Naive B cell (primary cell): ENCODE measurements around the gene OPRD1. TPM values are rescaled to one million over a fixed set of nuclear protein-coding genes. Genes with fewer than 3 reads are reported as not detected.
A peak's percentile ranks its signal among the peaks of the same experiment; 100 is the strongest.

ENCODE experiments used
- ATAC-seq, 2 donors: fragments of 150-1000 bp; cut with Tn5 transposase; 2 replicates each; pipeline ENCODE4 v1.10.0; 2021; ENCODE audit warnings: low read depth in 2 of 2, mild to moderate bottlenecking in 2 of 2, moderate library complexity in 2 of 2
- DNase-seq: peaks from one replicate; pipeline ENCODE4 v3.0.0; 2022
- H3K27ac Mint-ChIP-seq, 6 donors: one replicate each; pipeline ENCODE4 v1.8.0; 2020 to 2022; ENCODE audit warnings: mild to moderate bottlenecking in 6 of 6, mixed read lengths in 6 of 6, moderate library complexity in 5 of 6, inconsistent platforms in 2 of 6
- H3K27me3 Mint-ChIP-seq, 3 donors: one replicate each; pipeline ENCODE4 v1.8.0; 2021 to 2022; ENCODE audit warnings: mixed read lengths in 3 of 3, mild to moderate bottlenecking in 1 of 3
- H3K36me3 Mint-ChIP-seq, 2 donors: one replicate each; pipeline ENCODE4 v1.8.0; 2020 to 2022; ENCODE audit warnings: mixed read lengths in 2 of 2, inconsistent platforms in 1 of 2, mild to moderate bottlenecking in 1 of 2
- H3K4me1 Mint-ChIP-seq, 3 donors: one replicate each; pipeline ENCODE4 v1.8.0; 2020 to 2022; ENCODE audit warnings: mixed read lengths in 3 of 3, inconsistent platforms in 1 of 3, mild to moderate bottlenecking in 1 of 3, moderate library complexity in 1 of 3
- H3K4me3 Mint-ChIP-seq, 8 donors: one replicate each; pipeline ENCODE4 v1.8.0; 2020 to 2022; ENCODE audit warnings: mild to moderate bottlenecking in 8 of 8, mixed read lengths in 8 of 8, moderate library complexity in 8 of 8, inconsistent platforms in 2 of 8
- H3K9me3 Mint-ChIP-seq, 7 donors: one replicate each; pipeline ENCODE4 v1.8.0; 2020 to 2022; ENCODE audit warnings: mixed read lengths in 7 of 7, mild to moderate bottlenecking in 5 of 7, inconsistent platforms in 2 of 7, moderate library complexity in 1 of 7
- polyA plus RNA-seq, 6 donors: library from polyadenylated mRNA; unstranded; fragments of 300-500 nt; fragmentation: Illumina TruSeq; gene quantifications; one replicate each; pipeline ENCODE4 v1.2.3, GENCODE V29; 2021; ENCODE audit warnings: low read depth in 6 of 6

The OPRD1 gene
- polyA plus RNA-seq, 6 donors from 2014 or later, result 0.03 to 0.07 (median 0.05) TPM; not detected in 1

DNA sequence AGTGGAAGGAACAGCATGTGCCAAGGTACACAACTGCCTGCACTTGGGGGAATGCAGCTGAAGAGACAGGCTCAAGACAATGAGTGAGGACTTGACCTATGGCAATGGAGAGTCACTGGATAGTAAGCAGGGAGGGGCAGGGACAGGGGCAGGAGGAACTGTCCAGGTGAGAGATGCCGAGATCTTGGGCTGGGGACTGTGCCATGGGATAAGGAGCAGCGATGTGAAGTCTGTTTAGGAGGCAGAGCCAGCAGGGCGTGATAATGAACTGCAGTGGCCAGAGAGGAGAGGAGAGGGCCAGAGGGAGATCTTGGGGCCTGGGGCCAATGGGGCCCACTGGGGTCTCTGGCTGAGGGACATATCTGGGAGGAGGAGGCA lies 84.6 kb downstream of the OPRD1 start:
- Mint-ChIP-seq H3K27me3 (no peaks in the 10 kb centered on the region), H3K36me3 (peaks cover 0 to 8% of the 10 kb centered on the region in 2 donors), H3K4me1 (peaks cover 32 to 45% (median 37%) of the 10 kb centered on the region in 3 donors), H3K27ac (peak overlapping the region in 4 of 6 donors; percentile 50 to 70 (median 59)), H3K4me3 (peak overlapping the region in 1 of 8 donors; percentile 8), H3K9me3 (no peaks in the 10 kb centered on the region)
- no peak for ATAC-seq
- DNase-seq, result no peak

DNA sequence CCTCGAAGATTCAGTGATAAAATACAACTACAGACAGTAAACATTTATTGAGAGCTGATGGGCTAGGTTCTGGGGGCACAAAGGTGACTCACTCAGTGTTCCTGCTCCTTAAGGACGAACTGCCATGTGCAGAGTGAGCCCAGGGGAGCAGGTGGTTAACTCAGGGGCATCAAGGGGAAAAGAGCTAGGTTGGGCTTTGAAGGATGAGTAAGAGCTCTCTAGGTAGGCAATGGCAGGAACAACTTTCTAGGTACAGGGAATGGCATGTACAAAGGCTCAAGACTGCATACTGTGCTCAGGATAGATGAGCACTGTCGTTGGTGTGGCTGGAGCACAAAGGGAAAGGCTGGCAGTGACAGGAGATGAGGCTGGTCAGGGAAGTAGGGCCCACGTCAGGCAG lies 85.8 kb downstream of the OPRD1 start:
- Mint-ChIP-seq H3K4me3 (peak overlapping the region in 1 of 8 donors; percentile 57), H3K36me3 (peaks cover 0 to 8% of the 10 kb centered on the region in 2 donors), H3K4me1 (peaks cover 36 to 42% (median 37%) of the 10 kb centered on the region in 3 donors), H3K27ac (peak overlapping the region in 5 of 6 donors; percentile 32 to 81 (median 60)), H3K27me3 (no peaks in the 10 kb centered on the region), H3K9me3 (no peaks in the 10 kb centered on the region)
- no peak for DNase-seq
- ATAC-seq, result no peak

DNA sequence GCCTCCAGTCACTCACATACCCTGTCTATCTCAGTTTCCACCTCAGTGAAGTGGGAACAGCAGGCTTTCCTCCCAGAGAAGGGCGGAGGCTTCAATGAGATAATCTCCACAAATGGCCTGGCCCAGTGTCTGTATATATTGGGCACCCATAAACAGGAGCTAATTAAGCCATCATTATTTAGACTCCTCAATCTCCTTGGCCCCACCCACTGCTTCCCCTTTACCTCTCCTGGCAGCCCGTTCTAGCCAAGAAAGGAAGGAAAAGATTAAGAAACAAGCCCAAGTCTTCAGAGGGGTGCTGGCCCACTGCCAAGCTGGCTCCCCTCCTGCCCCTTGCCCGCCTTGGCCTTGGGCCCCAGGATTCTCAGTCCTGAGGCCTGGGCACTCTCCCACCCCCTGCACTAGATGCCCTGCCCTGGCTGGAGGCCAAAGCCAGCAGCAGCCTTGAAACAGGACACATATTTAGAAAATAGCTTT lies 86.5 kb downstream of the OPRD1 start:
- Mint-ChIP-seq H3K4me3 (peak overlapping the region in 1 of 8 donors; percentile 18), H3K27ac (peak overlapping the region in 4 of 6 donors; percentile 8 to 81 (median 69)), H3K9me3 (no peaks in the 10 kb centered on the region), H3K36me3 (peaks cover 0 to 8% of the 10 kb centered on the region in 2 donors), H3K4me1 (peaks cover 37 to 41% (median 38%) of the 10 kb centered on the region in 3 donors), H3K27me3 (no peaks in the 10 kb centered on the region)
- no peak for ATAC-seq
- DNase-seq, result no peak

DNA sequence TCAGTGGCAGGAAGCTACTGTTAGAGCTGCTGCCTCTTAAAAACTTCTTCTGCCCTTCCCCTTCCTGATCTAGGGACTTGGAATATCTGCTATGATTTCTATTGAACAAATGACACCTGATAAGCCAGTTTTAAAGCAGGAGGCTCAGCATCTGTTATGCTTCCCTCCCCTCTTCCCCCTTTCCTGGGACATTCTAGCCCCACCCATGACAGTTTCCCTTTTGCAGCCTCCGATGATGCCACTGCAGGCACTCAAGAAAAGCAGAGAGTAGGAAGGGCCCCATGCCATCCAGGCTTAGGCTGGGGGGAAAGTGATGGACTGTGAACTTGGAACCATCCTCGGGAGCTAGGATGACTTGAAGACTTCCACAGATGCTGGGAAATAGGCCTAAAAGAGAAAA lies 87.3 kb downstream of the OPRD1 start:
- peaks cover 0 to 10% of the 10 kb centered on the region in 2 donors for H3K36me3 Mint-ChIP-seq
- no peaks in the 10 kb centered on the region for H3K9me3 Mint-ChIP-seq
- DNase-seq (no peak), ATAC-seq (no peak)
- peak overlapping the region in 3 of 6 donors; percentile 78 to 83 (median 81) for H3K27ac Mint-ChIP-seq
- no peaks in the 10 kb centered on the region for H3K27me3 Mint-ChIP-seq
- peak overlapping the region in 1 of 8 donors; percentile 13 for H3K4me3 Mint-ChIP-seq
- H3K4me1 Mint-ChIP-seq, result peaks cover 37 to 40% (median 39%) of the 10 kb centered on the region in 3 donors

DNA sequence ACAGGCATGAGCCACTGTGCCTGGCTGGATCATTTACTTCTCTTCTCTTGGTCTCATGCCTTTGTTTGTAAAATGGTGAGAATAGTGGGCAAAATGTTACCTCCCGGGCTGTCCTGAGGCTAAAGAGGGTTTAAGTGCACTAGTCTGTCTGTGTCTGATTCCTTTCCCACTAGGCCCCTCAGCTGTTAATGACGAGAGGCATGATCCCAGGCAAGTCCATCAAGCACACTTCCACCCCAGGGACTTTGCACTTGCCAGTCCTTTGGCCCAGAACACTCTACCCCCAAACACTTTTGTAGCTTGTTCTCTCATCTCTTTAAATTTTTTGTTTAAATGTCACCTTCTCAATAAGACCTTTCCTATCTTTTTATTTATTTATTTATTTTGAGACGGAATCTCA lies 88.6 kb downstream of the OPRD1 start:
- ATAC-seq (no peak), DNase-seq (no peak)
- Mint-ChIP-seq H3K4me1 (peaks cover 37 to 40% (median 39%) of the 10 kb centered on the region in 3 donors), H3K9me3 (no peaks in the 10 kb centered on the region), H3K4me3 (peak overlapping the region in 1 of 8 donors; percentile 58), H3K36me3 (peaks cover 0 to 12% of the 10 kb centered on the region in 2 donors), H3K27ac (no peak overlapping the region), H3K27me3 (no peaks in the 10 kb centered on the region)

DNA sequence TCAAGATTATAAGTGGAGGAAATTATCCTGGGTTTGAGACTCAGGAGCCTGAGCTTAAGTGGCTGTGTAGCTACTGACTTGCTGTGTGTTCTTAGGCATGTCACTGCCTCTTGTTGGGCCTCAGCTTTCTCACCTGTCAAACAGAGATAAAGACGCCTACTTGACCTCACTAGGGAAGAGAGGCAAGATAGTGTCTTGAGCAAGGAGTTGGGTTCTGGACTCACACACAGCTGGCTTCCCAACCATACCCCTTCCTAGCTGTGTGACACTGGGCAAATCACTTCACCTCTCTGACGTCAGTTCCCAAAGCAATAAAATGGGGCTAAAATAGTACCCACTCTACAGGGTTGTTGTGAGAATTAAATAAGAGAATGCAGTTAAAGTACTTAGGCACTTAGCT lies 90.8 kb downstream of the OPRD1 start:
- Mint-ChIP-seq H3K27me3 (no peaks in the 10 kb centered on the region), H3K27ac (peak overlapping the region in 2 of 6 donors; percentile 12 to 38), H3K4me1 (peaks cover 25 to 31% (median 28%) of the 10 kb centered on the region in 3 donors), H3K9me3 (no peaks in the 10 kb centered on the region), H3K4me3 (no peak overlapping the region), H3K36me3 (peaks cover 0 to 12% of the 10 kb centered on the region in 2 donors)
- DNase-seq (no peak), ATAC-seq (no peak)

DNA sequence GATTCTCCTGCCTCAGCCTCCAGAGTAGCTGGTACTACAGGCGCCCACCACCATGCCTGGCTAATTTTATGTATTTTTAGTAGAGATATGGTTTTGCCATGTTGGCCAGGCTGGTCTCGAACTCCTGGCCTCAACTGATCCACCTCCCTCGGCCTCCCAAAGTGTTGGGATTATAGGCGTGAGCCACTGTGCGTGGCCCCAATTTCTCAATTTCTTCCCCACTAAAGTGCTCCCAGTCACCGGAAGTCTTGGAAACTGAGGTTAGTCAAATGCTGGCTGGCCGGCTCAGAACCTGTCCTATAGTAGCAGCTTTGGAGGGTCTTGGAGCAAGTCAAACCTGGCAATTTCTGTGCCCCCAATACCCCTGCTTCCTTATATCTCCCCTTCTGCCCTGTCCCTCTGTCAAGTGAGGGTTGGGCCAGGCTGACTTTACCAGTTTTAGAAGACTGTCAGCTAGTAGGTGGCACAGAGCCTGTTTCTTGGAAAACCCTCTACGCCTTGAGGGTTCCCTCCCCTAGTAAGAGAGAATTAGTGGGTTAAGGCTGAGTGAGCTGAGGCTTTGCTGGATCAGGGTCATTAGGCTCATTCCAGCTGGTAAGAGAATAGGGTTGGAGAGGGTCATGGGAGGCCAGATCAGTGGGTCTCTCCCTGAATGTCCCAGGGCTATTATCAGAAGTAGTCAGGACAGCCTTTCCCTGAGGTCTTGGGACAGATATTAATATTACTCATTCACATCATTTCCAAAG lies 94.1 kb downstream of the OPRD1 start:
- H3K27me3 Mint-ChIP-seq, result no peaks in the 10 kb centered on the region
- H3K27ac Mint-ChIP-seq, result peak overlapping the region in 3 of 6 donors; percentile 43 to 86 (median 77)
- DNase-seq (no peak), ATAC-seq (no peak)
- H3K4me3 Mint-ChIP-seq, result no peak overlapping the region
- no peaks in the 10 kb centered on the region for H3K9me3 Mint-ChIP-seq
- peaks cover 0 to 5% of the 10 kb centered on the region in 2 donors for H3K36me3 Mint-ChIP-seq
- peaks cover 13 to 15% (median 13%) of the 10 kb centered on the region in 3 donors for H3K4me1 Mint-ChIP-seq

DNA sequence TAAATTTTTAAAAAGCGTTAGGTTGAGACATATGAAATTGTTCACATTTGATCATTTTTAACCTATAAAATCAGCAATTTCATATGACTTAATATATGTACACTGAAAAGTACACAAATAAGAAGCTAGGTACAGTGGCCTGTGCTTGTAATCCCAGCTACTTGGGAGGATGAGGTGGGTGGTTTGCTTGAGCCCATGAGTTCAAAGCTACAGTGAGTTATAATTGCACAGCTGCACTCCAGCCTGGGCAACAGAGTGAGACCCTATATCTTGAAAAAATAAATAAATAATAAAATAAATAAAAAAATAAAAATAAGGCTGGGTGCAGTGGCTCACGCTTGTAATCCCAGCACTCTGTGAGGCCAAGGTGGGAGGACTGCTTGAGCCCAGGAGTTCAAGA lies 97.2 kb downstream of the OPRD1 start:
- Mint-ChIP-seq H3K4me1 (peaks cover 13 to 19% (median 17%) of the 10 kb centered on the region in 3 donors), H3K27me3 (no peaks in the 10 kb centered on the region), H3K9me3 (no peaks in the 10 kb centered on the region), H3K4me3 (no peak overlapping the region), H3K27ac (peak overlapping the region in 1 of 6 donors; percentile 54), H3K36me3 (peaks cover 0 to 3% of the 10 kb centered on the region in 2 donors)
- ATAC-seq, result no peak
- no peak for DNase-seq

DNA sequence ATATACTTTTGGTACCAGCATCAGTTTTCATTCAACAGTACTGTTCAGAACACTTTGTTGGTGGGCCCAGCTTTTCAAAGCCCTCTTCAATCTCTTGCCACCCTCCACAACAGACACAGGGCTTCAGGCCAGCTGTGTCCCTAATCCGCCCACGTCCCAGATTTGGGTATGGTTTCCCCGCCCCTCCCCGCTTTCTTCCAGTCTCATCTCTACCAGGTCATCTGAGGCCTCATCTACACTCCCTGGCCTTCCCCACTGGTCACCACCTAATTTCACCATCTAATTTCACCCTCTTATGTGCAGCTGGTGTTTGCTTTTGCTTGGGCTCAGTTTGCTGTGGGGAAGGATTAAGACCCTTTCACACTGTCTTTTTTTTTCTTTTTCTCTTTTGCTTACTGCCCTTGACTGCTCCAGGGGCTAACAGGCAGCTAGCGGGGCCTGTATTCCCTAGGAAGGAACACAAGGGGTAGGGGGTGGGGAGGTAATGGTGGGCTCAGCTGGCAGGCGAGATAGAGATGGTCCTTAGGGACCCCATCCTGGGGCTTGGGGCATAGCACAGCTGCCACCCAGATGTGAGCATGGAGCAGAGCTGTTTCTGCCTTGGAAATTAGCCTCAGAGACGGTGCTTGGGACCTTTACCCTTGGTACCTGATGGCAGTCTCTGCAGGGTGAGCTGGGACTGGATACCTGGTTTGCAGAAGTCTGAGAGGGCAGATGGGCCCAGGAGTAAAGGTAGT lies 98.6 kb downstream of the OPRD1 start:
- H3K4me1 Mint-ChIP-seq, result peaks cover 16 to 24% (median 21%) of the 10 kb centered on the region in 3 donors
- no peaks in the 10 kb centered on the region for H3K36me3 Mint-ChIP-seq
- H3K9me3 Mint-ChIP-seq, result no peaks in the 10 kb centered on the region
- no peaks in the 10 kb centered on the region for H3K27me3 Mint-ChIP-seq
- peak overlapping the region in 2 of 8 donors; percentile 19 to 43 for H3K4me3 Mint-ChIP-seq
- DNase-seq, result no peak
- ATAC-seq, result no peak
- peak overlapping the region in 3 of 6 donors; percentile 76 to 85 (median 76) for H3K27ac Mint-ChIP-seq

DNA sequence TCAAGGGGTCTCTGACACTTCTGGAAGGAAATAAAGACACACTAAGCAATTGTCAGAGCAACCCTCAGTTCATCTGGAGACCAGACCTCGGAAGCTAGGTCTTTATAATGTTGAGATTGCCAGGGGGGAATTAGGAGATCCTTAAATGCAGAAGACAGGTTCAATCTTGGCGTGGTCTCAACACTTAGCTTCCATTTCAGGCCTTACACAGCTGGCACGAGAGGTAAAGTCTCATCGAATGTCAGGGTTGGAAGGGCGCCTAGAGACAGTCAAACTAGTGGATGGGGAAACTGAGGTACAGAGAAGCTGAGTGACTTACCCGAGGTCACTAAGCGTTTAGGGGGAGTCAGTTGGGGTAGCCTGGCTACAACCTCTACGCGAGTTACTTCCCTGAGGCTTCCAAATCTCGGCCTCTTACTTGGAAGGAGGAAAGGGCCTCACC lies 101.8 kb downstream of the OPRD1 start:
- Mint-ChIP-seq H3K36me3 (no peaks in the 10 kb centered on the region), H3K4me1 (peaks cover 30 to 52% (median 51%) of the 10 kb centered on the region in 3 donors), H3K4me3 (peak overlapping the region; percentile 86 to 99 (median 94)), H3K9me3 (no peaks in the 10 kb centered on the region), H3K27ac (peak overlapping the region; percentile 39 to 96 (median 87)), H3K27me3 (no peaks in the 10 kb centered on the region)
- no peak for DNase-seq
- no peak for ATAC-seq

DNA sequence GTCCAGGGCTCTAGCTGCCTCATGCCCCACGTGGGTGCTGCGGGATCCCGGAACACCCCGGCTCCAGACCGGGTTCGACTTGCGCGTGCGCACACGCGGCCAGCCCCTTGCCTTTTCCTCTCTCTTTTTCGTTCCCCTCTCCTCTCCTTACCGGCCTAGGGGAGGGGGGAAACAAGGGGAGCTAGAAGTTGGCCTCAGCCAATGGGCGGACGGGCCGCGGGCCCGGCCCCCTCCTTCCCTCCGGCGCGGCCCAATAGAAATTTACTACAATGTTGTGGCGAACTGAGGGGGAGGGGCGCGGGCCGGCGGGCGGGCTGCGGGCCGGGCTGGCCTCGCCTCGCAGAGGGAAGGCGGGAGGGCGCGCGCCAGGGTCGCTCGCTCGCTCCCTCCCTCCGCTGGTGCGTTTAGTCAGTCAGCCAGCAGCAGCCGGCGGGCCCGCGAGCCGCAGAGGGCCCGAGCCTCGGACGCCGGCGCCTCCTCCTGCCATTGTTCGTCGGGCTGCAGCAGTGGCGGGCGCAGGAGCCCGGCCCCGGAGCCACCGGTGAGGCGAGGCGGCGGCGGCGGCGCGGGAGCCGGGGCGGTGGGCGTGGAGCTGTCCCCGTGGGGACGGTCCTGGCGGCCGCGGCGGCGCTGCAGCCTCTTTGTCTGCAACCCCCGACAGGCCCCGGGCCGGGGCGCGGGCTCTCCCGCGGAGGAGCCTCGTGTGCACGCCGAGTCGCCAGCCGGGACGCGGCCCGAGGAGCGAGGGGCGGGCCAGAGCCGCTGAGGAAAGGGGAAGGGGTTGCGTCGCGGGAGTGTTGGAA lies 102.5 kb downstream of the OPRD1 start, which contains the start of gene EPB41:
Gene EPB41 (plus strand): TSS at position 342 of the 803 bp plus-strand sequence. CDS start 72,869 bp downstream, outside the sequence.
- DNase-seq (peak; percentile 91), ATAC-seq (peak; percentile 87 to 88)
- H3K9me3 Mint-ChIP-seq, result no peaks in the 10 kb centered on the region
- peak within 1 kb of the TSS; percentile 86 to 99 (median 97) for H3K4me3 Mint-ChIP-seq
- peaks cover 31 to 57% (median 52%) of the 10 kb centered on the region in 3 donors for H3K4me1 Mint-ChIP-seq
- H3K27ac Mint-ChIP-seq, result peak within 1 kb of the TSS; percentile 78 to 96 (median 88)
- H3K36me3 Mint-ChIP-seq, result no peaks in the 10 kb centered on the region
- no peaks in the 10 kb centered on the region for H3K27me3 Mint-ChIP-seq

DNA sequence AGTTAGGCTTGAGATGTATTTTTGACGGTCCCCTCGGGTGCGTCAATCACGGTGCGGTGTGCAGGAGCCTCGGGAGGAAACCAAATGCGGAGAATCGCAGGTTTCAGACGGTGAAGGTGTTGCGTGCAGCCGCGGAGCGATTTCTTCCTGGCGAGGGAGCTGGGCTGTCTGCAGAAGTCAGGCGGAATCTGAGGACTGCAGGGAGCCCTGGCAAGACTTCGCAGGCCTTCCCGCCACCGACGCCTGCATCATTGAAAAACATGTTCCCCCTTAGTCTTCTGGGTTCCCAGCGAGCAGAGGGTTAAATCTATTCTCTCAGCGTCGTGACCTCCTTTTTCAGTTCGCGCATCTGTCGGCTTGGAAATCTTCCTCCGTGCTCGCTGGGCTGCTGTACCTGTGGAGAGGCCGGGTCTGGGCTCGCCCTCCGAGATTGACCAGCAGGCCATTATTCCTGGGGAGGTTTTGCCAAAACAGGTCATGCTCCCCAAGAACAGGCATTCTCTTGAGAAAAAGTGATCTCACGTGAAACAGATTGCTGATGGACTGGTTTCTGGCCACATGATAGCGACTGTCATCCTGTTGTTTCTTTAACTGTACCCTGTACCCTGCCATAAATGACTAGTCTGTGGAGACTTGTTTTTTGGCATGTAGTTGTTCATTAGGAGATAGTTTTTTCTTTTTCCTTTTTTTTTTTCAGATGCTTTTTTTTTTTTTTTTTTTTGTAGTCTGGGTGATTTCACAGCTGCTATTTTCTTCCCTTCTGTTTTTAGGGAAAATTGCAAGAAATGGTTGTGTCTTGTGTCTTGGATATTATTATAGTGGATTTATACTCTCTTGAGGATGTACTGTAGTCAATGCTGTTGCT lies 103.3 kb downstream of the OPRD1 start:
- H3K27ac Mint-ChIP-seq, result peak overlapping the region; percentile 57 to 96 (median 82)
- H3K27me3 Mint-ChIP-seq, result no peaks in the 10 kb centered on the region
- DNase-seq (peak; percentile 20), ATAC-seq (peak; percentile 12 to 13)
- H3K9me3 Mint-ChIP-seq, result no peaks in the 10 kb centered on the region
- H3K4me3 Mint-ChIP-seq, result peak overlapping the region; percentile 86 to 99 (median 97)
- peaks cover 36 to 61% (median 53%) of the 10 kb centered on the region in 3 donors for H3K4me1 Mint-ChIP-seq
- H3K36me3 Mint-ChIP-seq, result no peaks in the 10 kb centered on the region
